NCI-H82 (cell line): ENCODE measurements around the gene MMP15.
"Not testable (repeated sequence)": the region's sequence is repeated elsewhere in the genome, so short reads cannot be mapped to it uniquely, and the experiment has no call there.

Source experiments
- DNase-seq: peaks from one replicate; lab custom pipeline; 2025; lab: John Stamatoyannopoulos, UW

Gene MMP15

GRCh38 chr16:57996406-57997175, 29.0 kb upstream of the MMP15 start:
- no peak for DNase-seq

DNA sequence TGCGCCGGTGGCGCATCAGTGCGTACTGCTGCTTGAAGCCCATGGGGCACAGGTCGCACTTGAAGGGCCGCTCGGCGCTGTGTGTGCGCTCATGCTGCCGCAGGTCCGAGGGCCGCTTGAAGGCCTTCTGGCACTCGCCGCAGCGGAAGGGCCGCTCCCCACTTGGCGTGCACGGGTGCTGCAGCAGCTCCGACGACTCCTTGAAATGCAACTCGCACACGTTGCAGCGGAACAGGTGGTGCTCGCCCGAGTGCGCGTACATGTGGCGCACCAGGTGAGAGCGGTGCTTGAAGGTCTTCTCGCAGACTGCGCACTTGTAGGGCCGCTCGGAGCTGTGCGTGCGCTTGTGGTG, 28.4 kb upstream of the MMP15 start:
- no peak for DNase-seq

DNA sequence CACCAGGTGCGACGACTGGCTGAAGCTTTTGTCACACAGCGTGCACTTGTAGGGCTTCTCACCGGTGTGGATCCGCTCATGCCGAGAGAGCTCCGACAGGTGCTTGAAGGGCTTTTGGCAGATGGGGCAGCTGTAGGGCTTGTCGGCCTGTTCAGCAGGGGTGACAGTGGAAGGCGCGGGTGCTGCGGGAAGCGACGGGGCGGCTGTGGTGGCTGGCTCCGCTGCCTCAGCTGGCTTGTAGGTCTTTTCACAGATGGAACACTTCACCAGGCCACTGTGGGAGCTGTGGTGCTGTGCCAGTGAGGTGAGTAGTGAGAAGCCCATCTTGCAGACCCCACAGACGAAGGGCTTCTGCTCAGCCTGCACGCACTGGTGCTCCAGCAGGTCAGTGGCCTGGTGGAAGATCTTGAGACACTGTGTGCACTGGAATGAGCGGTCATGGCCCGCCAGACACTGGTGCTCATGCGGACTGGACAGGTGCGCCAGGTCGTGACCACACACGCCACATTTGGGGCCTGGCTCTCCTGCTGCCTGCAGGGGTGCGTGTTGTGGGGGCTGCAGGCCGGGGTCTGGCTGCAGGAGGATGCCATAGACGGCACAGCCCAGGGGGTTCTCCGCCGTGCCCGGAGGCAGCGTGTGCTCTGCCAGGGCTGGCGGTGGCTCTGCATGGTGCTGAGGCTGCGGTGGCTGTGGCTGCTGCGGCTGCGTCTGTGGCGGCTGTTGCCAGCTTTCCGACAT, 27.9 kb upstream of the MMP15 start:
- no peak for DNase-seq

DNA sequence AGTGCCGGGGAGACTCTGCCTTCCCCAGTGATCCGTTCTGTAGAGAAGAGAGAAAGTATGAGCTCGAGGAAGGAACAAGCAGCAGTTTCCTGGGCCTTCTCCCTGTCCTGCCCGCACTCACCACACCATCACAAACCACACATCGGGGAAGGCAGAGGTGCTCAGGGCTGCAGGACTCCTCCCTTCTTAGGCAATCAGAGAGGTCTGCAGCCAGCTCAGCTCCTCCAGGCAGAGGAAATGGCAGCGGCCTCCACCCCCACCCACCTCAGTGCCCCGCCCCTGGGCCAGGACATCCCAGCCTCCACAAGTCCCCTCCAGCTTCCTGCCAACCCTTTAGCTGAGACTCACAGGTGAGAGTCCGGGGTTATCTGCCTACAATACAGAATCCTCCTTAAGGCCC, 27.1 kb upstream of the MMP15 start:
- no peak for DNase-seq

DNA sequence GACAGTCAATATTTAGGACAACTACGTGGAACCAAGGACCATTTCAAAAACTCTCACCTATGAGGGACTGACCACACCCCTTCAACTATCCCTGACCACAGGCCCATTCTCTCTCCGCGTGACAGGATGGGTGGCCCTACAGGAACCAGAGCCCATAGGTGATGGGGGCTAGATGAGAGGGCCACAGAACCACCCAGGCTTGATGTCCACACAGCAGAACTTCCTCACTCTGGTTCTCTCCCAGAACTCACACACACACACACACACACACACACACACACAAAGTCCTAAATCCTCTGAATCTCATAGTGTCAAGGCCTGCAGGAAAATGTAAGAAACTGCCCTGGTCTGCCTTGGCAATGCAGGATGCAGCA, 26.6 kb upstream of the MMP15 start:
- DNase-seq, result no peak

- peak; percentile 27 for DNase-seq
These were observed 26.1 kb upstream of the MMP15 start for GRCh38 chr16:57999366-57999970.

DNA sequence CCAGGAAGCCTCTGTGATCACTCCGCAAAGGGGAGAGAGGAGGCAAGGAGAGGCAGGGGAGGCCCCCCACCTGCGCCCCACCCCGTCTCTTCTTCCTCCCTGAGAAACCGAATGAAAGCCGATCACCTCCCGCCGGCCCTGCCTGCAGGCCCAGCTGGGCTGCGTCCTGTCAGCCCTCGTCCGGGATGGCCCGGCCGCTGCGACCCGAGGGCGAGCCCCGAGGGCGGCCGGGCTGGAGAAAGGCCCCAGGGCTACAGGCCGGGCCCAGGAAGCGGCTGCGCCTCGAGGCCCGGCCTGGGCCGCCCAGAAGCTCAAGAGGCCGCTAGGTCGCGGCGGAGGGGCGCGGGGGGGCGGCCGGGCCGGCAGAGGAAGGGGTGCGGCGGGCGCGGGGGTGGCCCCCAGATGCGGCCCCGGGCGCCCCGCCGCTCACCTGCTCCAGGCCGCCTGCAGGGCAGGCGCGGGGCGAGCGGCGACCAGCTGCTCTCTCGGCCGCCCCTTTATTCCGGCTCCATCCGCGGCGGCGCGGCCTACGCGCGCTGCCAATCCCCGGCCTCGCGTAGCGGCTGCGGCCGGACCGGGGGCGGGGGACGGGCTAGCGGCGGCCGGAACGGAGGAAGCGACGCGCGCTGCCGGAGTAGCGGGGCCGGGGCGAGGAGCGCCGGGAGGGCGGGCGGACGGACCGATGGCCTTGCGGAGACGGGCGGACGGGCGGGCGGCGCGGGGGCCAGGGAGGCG, 25.4 kb upstream of the MMP15 start, which contains the start of gene ZNF319:
ZNF319 (minus strand) TSS at position 702 of the 735 bp plus-strand sequence. CDS start 2,407 bp downstream, outside the sequence.
- DNase-seq, result peak; percentile 61

DNA sequence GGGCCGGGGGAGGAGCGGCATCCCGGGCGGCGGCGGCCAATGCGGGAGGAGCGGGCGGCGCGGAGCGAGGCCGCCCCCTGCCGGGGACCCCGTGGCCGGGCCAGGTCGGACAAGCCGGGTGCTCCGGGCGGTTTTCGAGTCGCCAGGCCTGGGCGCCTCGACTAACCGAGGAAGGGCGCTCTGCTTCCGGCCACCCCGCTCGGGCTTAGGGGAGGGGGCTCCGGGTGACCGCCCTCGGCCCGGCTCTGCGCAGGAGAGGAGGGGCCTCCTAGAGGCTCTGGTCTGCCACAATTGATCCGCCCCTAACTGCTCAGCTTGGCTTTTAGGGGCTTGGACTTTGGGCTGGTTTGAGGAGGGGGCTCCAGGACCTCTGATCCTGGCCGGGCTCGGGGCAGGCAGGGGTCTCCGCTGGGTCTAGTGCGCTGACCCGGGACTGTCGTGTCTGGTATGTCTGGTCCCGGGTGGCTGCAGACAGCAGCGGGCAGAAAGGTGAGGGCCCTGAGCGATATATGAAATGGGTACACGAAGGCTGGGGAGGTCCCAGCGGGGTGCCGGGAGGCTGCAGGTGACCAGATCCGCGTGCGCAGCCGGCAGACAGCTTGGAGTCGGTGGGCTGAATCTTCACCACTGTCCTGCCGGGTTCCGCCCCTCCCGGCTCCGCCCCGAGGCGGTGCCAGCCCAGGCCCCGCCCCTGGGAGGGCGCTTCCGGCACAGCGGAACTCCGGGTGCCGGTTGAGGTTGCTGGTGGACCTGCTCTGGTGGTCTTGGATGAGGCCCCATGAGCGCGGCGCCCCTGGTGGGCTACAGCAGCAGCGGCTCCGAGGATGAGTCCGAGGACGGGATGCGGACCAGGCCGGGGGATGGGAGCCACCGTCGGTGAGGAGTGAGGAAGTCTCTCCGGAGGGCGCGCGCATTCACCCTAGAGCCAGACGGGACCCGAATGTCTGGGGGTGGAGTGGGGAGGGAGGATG, 24.6 kb upstream of the MMP15 start, which contains the start of gene USB1:
USB1 (plus strand) TSS at position 702 of the 971 bp plus-strand sequence; CDS start at position 779, 77 bp downstream.
- peak; percentile 86 for DNase-seq

DNA sequence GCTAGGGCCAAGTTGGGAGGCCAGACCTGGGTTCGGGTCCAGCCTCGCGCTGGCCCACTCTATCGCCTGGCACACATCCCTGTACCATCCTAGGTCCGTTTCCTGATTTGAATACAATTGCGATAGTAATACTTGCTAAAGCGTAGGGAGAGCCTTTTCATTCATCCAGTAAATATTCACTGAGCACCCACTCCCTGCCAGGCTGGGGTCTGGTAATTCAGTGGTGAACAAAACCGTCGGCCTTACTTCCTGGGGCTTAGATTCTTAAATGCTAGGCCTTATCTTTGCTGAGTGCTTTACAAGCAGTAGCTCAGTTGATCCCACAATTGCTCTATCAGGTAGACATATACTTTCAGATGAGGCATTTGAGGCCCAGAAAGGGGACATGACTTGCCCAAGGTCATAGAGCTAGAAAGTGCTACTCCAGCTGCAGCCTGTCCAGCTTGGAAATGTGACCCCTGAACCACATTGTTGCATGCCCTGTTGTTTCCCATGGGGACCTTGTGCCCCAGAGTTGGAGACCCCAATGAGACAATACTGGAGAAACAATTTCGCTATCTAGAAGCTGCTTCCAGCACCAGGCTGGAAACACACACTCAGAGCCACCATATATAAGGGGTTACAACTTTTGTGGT, 23.7 kb upstream of the MMP15 start:
- DNase-seq, result no peak

GRCh38 chr16:58002416-58002800, 23.1 kb upstream of the MMP15 start:
- DNase-seq, result no peak

GRCh38 chr16:58002936-58003335, 22.6 kb upstream of the MMP15 start:
- no peak for DNase-seq

DNA sequence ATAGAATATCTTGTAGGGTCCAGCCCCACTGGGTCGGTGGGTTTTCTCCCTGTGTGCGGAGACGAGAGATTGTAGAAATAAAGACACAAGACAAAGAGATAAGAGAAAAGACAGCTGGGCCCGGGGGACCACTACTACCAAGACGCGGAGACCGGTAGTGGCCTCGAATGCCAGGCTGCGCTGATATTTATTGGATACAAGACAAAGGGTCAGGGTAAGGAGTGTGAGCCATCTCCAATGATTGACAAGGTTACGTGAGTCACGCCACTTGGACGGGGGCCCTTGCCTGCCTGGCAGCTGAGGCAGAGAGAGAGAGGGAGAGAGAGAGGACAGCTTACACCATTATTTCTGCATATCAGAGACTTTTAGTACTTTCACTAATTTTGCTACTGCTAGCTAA, 20.8 kb upstream of the MMP15 start:
- DNase-seq, result not testable (repeated sequence)

DNA sequence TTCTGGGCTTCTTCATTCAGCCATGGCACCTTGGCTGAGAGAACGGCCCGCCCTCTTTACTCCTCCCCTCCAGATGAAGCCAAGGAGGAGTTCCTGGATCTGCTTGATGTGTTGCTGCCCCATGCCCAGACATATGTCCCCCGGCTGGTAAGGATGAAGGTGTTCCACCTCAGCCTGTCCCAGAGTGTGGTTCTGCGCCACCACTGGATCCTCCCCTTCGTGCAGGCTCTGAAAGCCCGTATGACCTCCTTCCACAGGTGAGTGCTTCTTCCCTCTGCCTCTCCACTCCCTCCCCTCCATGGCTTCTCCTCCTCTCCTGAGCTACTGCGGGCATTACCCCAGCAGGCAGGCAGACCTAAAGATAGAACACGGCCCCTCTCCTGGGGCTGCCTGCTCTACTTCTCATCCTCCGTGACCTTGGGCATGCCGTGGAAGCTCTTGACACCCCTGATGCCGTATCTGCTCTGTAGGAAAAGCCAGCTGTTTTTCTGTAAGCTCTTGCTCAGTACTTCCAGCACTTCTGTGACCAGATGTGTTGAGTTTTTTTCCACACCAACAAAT, 15.6 kb upstream of the MMP15 start:
- no peak for DNase-seq

GRCh38 chr16:58010886-58011285, 14.7 kb upstream of the MMP15 start:
- DNase-seq, result no peak

DNA sequence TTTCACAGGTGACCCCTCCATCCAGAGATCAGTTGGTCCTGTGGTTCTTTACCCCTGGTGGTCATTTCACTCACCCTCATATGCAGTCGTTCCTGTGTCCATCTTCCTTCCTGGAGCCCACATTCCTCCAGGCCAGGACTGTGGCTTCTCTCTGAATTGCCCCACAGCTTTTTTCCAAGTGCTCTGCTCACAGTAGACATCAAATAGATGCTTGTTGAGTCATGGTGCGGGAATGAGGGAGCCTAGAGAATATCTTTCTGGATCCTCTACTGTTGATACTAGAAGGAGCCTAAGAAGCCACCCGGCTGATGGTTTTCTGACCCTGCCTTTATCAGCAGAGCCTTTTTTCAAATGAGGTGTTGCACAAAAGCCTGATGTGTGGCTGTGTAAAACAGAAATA, 13.9 kb upstream of the MMP15 start:
- no peak for DNase-seq

DNA sequence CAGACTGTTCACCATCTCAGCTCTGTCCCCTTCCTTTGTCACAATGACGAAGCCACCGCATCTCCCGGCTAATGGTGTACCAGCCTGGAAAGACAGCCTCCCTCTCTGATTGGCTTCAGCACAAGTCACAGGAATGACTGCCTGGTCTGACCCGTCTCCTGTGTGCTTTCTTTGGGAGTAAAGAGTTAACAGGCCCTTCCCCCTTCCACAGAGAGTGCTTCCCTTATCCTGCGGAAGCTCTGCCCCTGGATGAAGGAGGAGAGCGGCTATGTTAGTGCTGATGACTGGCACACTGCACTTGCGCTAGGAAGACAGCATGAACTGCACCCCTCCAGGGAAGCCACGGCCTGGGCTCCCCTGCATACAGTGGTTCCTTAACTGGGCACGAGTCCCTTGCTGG, 13.1 kb upstream of the MMP15 start:
- DNase-seq, result no peak

DNA sequence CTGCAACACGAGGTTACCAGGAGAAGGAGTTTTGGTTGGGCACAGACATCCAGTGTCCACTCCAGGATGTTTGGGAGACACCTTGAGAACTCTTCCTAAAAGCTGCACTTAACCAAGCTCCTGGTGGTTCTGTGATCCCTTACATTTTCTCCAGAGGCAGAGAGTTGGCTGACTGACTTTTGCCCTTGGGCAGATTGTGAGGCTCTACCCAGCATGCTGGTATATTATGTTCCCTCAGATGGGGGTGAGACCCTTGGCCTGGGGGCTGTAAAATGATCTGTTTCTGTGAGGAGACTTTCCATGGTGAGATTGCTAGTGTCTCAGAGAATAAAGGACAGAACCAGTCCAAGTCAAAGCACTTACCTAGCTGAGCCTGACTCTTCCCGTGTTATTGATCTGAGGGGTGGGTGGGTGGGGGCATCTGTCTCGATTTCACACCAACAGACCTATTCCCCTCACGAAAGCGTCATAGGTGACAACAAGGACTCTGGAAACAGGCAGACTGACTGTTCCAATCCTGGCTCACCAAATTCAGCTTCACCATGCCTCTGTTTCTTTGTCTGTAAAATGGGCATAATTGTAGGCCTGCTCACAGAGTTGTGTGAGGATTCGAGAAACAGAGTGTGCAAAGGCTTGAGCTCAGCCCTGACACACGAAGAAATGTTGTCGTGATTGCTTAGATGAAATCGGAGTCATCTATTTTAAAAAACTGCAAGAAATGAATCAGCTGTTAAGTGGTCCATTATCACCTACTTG, 12.2 kb upstream of the MMP15 start:
- DNase-seq, result no peak

GRCh38 chr16:58016840-58017446, 8.6 kb upstream of the MMP15 start:
- no peak for DNase-seq

DNA sequence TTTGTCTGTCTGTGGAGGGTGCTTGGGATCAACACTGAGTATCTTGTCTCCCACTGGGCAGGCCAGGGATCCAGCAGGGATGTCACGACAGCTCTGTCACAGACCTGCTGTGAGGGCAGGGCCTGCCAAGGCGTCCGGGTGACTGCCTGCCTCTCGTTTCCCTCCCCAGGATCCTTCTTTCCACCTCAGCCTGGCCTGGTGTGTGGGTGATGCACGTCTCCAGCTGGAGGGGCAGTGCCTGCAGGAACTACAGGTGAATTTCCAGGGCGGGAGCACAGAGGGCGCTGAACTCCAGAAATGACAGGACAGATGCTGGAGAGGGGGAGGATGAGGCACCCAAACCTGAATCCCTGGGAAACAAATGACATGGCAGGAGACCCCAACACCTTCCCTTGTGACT, 6.8 kb upstream of the MMP15 start:
- peak; percentile 63 for DNase-seq
